ENCODE measurements around the gene RMI2. TPM values are rescaled to one million over a fixed set of nuclear protein-coding genes. Genes with fewer than 3 reads are reported as not detected.

RMI2 gene
- total and polyA plus RNA-seq, 9 of the 15 experiments (the other 6 are each of a cell fraction or from before 2014, with no cell fraction given): 8.0 to 43.4 (median 32.5) TPM

DNA sequence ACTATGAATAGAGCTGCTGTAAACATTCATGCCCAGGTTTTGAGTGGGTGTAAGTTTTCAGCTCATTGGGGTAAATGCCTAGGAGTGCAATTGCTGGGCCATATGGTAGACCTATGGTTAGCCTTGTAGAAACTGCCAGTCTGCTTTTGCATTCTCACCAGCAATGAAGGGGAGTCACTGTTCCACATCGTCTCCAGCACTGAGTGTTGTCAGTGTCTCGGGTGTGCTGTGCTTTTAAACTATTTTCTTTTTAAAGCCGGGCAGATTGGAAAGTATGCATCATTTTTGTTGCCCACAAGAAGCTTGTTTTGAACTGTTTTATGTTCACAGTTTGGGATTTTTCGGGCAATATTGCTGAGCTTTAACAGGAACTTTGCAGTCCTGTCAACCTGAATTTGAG is 7.9 kb downstream of the RMI2 start:
- ATAC-seq: no peak
- CTCF ChIA-PET (ENCODE audit: low intra/inter-chr PET ratio): no interaction called here
- no peak for FAIRE-seq
- BruUV-seq (replicated peaks): no TSS peak
- peaks cover 12 to 34% of the 10 kb centered on the region in 2 experiments for H3K4me1 ChIP-seq (replicated peaks in 1 of 2; ENCODE audit: control insufficient read depth in 2 of 2, insufficient read depth in 2 of 2, low read length in 2 of 2)
- H3K27ac ChIP-seq (ENCODE audit: extremely low read depth, low read depth, low read length): no peak overlapping the region
- H3K4me2 ChIP-seq (ENCODE audit: insufficient read depth, low read length): no peak overlapping the region
- intact Hi-C loops (cut with micrococcal nuclease) (no loop called here), in situ Hi-C loops (cut with MboI) (loop anchor here (5.0 kb wide), 1 partner anchor 91 kb away; no protein-coding TSS in a partner anchor)
- no peaks in the 10 kb centered on the region for H3K27me3 ChIP-seq (ENCODE audit: control insufficient read depth in 2 of 2, insufficient read depth in 2 of 2, low read length in 2 of 2)
- 47% methylated on average over 4 of the region's 4 CpGs for WGBS (ENCODE audit: insufficient coverage, low coverage, missing lambda C conversion rate)
- peaks cover 9% of the 10 kb centered on the region; the same call in 1 of the 3 replicates for H3K36me3 ChIP-seq (ENCODE audit: control insufficient read depth, insufficient read depth, low read length)
- no peak for DNase-seq (ENCODE audit: extremely low read depth in 1 of 4, low spot score in 3 of 4)
- no peak overlapping the region for H3K4me3 ChIP-seq
- no peaks in the 10 kb centered on the region for H3K9me1 ChIP-seq (ENCODE audit: control insufficient read depth, insufficient read depth, low read length)
- TF ChIP-seq ZNF184 (CRISPR knock-in tag; IDR thresholded peaks at IDR 0.05) (peak; percentile 82), CSDE1 (IDR thresholded peaks at IDR 0.05) (no peak), CEBPG (CRISPR knock-in tag; IDR thresholded peaks at IDR 0.05) (no peak), CEBPG (tag; conservative IDR thresholded peaks at IDR 0.05 in 1 of 2, IDR thresholded peaks at IDR 0.05 in 1 of 2) (no peak), BMI1 (IDR thresholded peaks at IDR 0.05; ENCODE audit: low read length) (no peak)
- H3K9ac ChIP-seq (ENCODE audit: insufficient read depth in 1 of 2, low read depth in 2 of 2, low read length in 2 of 2): no peak overlapping the region
- POLR2A ChIA-PET: interaction anchor here (0.8 to 1.1 kb wide), 3 partner anchors 41 to 381 kb away, joined by 3 read pairs; no protein-coding TSS in a partner anchor
- no peak overlapping the region for H2AFZ ChIP-seq (ENCODE audit: low read depth, low read length)
- no peaks in the 10 kb centered on the region; the same call in 1 of the 2 replicates for H3K9me3 ChIP-seq (replicated peaks; ENCODE audit: control insufficient read depth, insufficient read depth, low read depth, low read length)
- no peaks in the 10 kb centered on the region for H3K79me2 ChIP-seq (ENCODE audit: control insufficient read depth, insufficient read depth, low read length)
- no peaks in the 10 kb centered on the region; the same call in 1 of the 2 replicates for H4K20me1 ChIP-seq (replicated peaks; ENCODE audit: control insufficient read depth, insufficient read depth, low read length)

DNA sequence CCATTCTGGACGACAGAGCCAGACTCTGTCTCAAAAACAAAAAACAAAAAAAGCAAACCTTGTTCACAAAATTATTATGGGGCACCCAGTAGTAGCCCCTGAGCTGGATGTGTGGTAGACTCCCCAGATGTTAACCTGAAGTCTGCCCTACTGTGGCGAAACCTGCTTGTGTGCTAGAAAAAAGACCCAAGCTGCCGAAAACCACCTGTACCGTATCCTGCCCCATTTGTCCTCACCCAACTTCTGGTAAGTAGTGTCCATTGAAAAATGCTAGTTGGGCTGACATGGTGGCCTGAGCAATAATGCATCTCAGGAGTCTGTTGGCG is 9.1 kb downstream of the RMI2 start:
- intact Hi-C loops (cut with micrococcal nuclease): no loop called here
- TF ChIP-seq, protein P1, sequence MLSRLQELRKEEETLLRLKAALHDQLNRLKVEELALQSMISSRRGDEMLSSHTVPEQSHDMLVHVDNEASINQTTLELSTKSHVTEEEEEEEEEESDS (CRISPR knock-in tag; IDR thresholded peaks at IDR 0.05): no peak
- TF ChIP-seq, protein P2, sequence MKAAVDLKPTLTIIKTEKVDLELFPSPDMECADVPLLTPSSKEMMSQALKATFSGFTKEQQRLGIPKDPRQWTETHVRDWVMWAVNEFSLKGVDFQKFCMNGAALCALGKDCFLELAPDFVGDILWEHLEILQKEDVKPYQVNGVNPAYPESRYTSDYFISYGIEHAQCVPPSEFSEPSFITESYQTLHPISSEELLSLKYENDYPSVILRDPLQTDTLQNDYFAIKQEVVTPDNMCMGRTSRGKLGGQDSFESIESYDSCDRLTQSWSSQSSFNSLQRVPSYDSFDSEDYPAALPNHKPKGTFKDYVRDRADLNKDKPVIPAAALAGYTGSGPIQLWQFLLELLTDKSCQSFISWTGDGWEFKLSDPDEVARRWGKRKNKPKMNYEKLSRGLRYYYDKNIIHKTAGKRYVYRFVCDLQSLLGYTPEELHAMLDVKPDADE (conservative IDR thresholded peaks at IDR 0.05; ENCODE audit: control insufficient read depth, low read depth, low read length): no peak
- TF ChIP-seq BRD4 (IDR thresholded peaks at IDR 0.05): no peak
- TF ChIP-seq, protein P3, sequence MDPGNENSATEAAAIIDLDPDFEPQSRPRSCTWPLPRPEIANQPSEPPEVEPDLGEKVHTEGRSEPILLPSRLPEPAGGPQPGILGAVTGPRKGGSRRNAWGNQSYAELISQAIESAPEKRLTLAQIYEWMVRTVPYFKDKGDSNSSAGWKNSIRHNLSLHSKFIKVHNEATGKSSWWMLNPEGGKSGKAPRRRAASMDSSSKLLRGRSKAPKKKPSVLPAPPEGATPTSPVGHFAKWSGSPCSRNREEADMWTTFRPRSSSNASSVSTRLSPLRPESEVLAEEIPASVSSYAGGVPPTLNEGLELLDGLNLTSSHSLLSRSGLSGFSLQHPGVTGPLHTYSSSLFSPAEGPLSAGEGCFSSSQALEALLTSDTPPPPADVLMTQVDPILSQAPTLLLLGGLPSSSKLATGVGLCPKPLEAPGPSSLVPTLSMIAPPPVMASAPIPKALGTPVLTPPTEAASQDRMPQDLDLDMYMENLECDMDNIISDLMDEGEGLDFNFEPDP (CRISPR knock-in tag; IDR thresholded peaks at IDR 0.05): no peak
- no peak for TF ChIP-seq TSC22D4 (tag; IDR thresholded peaks at IDR 0.05)
- TF ChIP-seq, protein P4, sequence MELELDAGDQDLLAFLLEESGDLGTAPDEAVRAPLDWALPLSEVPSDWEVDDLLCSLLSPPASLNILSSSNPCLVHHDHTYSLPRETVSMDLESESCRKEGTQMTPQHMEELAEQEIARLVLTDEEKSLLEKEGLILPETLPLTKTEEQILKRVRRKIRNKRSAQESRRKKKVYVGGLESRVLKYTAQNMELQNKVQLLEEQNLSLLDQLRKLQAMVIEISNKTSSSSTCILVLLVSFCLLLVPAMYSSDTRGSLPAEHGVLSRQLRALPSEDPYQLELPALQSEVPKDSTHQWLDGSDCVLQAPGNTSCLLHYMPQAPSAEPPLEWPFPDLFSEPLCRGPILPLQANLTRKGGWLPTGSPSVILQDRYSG (tag; conservative IDR thresholded peaks at IDR 0.05; ENCODE audit: low read depth): no peak
- no peak for TF ChIP-seq NFE2L1 (tag; IDR thresholded peaks at IDR 0.05; ENCODE audit: borderline replicate concordance, low read depth)

More for the DNA sequence above, 9.1 kb downstream of the RMI2 start:
- POLR2A ChIA-PET: interaction anchor here (0.6 kb wide), 1 partner anchor 99 kb away, joined by 4 read pairs; no protein-coding TSS in a partner anchor
- ATAC-seq: no peak
- BruUV-seq (replicated peaks): no TSS peak
- no peaks in the 10 kb centered on the region; the same call in 1 of the 2 replicates for H4K20me1 ChIP-seq (replicated peaks; ENCODE audit: control insufficient read depth, insufficient read depth, low read length)
- H3K4me1 ChIP-seq (replicated peaks in 1 of 2; ENCODE audit: control insufficient read depth in 2 of 2, insufficient read depth in 2 of 2, low read length in 2 of 2): peaks cover 11 to 34% of the 10 kb centered on the region in 2 experiments
- no peak overlapping the region for H3K4me2 ChIP-seq (ENCODE audit: insufficient read depth, low read length)
- no peaks in the 10 kb centered on the region for H3K9me1 ChIP-seq (ENCODE audit: control insufficient read depth, insufficient read depth, low read length)
- H3K9ac ChIP-seq (ENCODE audit: insufficient read depth in 1 of 2, low read depth in 2 of 2, low read length in 2 of 2): no peak overlapping the region
- FAIRE-seq: no peak
- H3K4me3 ChIP-seq: no peak overlapping the region
- H3K36me3 ChIP-seq (ENCODE audit: control insufficient read depth, insufficient read depth, low read length): peaks cover 9% of the 10 kb centered on the region; the same call in 1 of the 3 replicates
- H2AFZ ChIP-seq (ENCODE audit: low read depth, low read length): 0 out of 2 replicates have a peak overlapping the region, but pooled peaks have one; percentile 13
- no peaks in the 10 kb centered on the region for H3K79me2 ChIP-seq (ENCODE audit: control insufficient read depth, insufficient read depth, low read length)
- no peaks in the 10 kb centered on the region for H3K27me3 ChIP-seq (ENCODE audit: control insufficient read depth in 2 of 2, insufficient read depth in 2 of 2, low read length in 2 of 2)
- DNase-seq (ENCODE audit: extremely low read depth in 1 of 4, low spot score in 3 of 4): no peak
- H3K27ac ChIP-seq (ENCODE audit: extremely low read depth, low read depth, low read length): no peak overlapping the region
- CTCF ChIA-PET (ENCODE audit: low intra/inter-chr PET ratio): interaction anchor here (3.7 kb wide), 1 partner anchor 382 kb away, joined by 24 read pairs; no protein-coding TSS in a partner anchor
- no peaks in the 10 kb centered on the region; the same call in 1 of the 2 replicates for H3K9me3 ChIP-seq (replicated peaks; ENCODE audit: control insufficient read depth, insufficient read depth, low read depth, low read length)
- WGBS (ENCODE audit: insufficient coverage, low coverage, missing lambda C conversion rate): 88% methylated on average over 5 of the region's 5 CpGs
- in situ Hi-C loops (cut with MboI): loop anchor here (5.0 kb wide), 1 partner anchor 92 kb away; no protein-coding TSS in a partner anchor
